Measurements from ENCODE around the gene FBXO8.

FBXO8 gene

GRCh38 chr4:174204164-174204831, 79.2 kb downstream of the FBXO8 start:
- DNase-seq = no peak

GRCh38 chr4:174201871-174202270, 81.6 kb downstream of the FBXO8 start:
- DNase-seq = no peak

GRCh38 chr4:174199735-174200134, 83.7 kb downstream of the FBXO8 start:
- DNase-seq = no peak

DNA sequence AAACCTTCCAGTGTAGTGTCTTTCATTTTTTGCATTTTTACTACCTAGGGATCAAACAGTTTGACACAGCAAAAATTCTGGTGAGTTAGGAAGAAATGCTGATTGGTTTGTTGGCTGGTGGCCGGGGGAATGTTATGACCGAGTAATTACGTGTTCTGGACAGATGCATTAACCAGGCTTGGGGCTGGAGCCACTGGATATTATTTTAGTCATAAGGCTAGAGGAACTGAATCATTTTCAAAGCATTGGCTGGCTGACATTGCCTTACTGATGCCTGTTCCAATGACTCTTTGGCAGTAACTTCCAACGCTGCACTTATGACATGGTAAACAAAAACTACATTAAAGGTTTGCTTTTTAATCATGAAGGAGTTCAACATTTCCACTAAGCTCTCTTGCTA, 84.6 kb downstream of the FBXO8 start:
- no peak for DNase-seq

GRCh38 chr4:174198396-174198795, 85.1 kb downstream of the FBXO8 start:
- no peak for DNase-seq

GRCh38 chr4:174193438-174194374, 89.8 kb downstream of the FBXO8 start:
- DNase-seq = no peak

DNA sequence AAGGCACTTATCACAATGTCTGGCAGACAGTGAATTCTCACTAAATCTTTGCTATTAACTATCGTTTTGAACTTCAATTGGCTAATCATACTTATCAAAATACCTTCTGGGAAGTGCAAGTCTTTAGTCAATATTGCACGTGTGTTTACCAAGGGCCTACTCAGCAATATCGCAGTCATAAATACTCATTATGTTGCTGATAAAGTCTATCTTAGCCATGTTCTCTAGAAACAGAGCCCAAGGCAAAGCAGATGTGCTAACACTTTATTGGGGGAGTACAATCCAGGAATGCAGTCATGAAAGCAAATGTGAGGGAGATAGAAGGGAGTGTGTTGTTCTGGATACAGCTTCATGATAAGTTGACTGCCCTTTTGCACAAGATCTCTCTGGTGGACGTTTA, 90.5 kb downstream of the FBXO8 start:
- DNase-seq = no peak

DNA sequence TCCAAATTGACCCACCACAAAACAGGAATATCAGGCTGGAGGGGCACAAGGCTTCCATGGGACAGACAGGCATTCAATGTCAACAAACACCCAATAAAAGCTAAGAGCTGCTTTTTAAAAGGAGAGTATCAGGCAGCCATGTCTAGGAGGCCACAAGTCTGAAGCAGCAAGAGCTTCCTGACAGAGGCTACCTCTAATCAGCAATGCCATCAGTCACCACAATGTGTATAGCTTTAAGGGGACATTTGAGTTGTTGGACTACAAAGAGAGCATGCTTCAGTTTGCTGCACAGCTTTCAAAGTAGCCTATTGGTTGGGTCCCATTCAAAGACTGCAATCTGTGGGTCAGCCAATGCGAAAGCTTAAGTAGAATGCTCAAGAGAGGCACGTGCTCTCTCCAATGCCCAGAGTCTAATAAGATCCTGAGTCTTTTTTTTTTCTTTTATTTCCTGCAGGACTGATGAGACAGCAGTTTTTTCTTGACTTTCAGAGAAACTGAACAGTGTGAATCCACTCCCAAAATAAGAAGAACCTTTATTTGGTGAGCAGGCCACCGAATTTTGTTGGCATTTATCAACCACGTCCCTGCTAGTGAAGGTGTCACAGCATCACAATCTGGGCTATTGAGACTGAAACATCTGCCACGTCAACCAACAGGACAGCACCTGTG, 92.5 kb downstream of the FBXO8 start:
- DNase-seq = no peak

- no peak for DNase-seq
Observed at GRCh38 chr4:174189392-174190015, 94.0 kb downstream of the FBXO8 start.

All from GDM1 (cell line).